NCI-H1048 (cell line): ENCODE measurements around the gene COMMD10.

ENCODE experiments used
- DNase-seq: peaks from one replicate; lab custom pipeline; 2025; lab: John Stamatoyannopoulos, UW

The COMMD10 gene

DNA sequence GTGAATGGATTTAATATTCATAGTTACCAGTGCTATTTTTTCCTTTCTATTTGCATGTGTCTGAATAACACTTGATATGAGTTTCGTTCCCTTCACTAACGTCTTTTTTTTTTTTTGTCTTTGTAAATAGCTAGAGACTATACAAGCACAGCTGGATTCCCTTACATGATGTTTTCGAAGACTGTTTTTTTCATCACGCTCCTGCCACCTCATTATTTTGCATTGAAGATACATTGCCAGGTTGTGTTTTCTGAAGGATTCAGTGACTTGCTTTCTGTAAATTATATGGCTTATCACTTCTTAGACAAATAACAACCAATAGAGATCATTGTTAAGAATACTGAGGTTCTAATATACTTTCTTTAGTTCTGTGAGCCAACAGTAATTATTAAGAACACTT, 207.5 kb downstream of the COMMD10 start:
- no peak for DNase-seq

DNA sequence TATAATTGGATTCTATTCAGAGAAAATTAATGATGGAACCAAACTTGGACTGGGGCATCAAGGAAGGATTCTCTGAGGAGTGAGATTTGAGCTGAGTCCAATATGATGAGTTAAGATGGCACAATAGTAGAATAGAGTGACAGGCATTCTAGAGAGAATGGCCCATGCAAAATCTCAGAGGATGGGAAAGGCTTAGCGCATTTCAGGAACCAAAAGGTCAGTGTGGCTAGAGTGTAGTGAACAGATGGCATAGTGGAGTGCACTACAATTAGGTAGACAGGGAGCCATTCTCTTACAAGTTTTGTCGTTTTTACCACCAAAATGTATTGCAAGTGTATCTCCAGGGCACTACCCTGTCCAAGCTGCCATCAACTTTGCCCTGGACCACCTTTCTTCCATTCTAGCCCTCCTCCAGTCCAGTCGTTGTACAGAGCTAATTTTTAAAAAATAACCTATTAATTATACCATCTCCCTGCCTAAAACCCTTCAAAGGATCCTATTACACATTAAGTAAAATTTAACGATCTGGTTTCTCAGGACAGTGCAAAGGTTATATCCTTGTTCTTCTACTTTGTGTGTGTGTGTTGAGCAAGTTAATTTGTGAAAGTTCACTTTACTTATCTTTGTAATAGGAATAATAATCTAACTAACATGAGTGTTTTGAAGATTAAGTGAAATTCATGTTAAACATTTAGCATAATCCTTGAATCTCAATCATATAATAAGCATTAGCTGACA, 211.7 kb downstream of the COMMD10 start:
- DNase-seq, result no peak

DNA sequence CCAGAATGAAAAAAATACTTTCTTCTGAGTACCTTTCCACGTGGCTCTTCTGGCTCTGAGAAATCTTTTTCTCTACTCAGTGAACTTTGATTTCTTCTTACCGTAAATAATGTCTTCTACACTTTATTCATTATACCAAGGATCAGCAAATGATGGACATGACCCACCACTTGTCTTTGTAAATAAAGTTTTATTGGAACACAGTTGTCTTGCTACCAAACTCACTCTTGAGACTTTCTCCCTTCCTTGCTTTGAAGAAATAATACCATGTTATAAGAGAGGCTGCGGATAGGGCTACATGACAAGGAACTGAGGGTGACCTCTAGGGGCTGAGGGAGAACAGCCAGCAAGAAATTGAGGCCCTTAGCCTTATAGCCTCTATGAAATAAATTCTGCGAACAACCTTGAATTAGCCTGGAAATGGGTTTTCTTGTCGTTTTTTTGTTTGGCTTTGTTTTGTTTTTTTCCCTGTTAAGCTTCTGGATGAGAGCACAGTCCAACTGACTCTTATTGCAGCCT, 212.5 kb downstream of the COMMD10 start:
- no peak for DNase-seq

DNA sequence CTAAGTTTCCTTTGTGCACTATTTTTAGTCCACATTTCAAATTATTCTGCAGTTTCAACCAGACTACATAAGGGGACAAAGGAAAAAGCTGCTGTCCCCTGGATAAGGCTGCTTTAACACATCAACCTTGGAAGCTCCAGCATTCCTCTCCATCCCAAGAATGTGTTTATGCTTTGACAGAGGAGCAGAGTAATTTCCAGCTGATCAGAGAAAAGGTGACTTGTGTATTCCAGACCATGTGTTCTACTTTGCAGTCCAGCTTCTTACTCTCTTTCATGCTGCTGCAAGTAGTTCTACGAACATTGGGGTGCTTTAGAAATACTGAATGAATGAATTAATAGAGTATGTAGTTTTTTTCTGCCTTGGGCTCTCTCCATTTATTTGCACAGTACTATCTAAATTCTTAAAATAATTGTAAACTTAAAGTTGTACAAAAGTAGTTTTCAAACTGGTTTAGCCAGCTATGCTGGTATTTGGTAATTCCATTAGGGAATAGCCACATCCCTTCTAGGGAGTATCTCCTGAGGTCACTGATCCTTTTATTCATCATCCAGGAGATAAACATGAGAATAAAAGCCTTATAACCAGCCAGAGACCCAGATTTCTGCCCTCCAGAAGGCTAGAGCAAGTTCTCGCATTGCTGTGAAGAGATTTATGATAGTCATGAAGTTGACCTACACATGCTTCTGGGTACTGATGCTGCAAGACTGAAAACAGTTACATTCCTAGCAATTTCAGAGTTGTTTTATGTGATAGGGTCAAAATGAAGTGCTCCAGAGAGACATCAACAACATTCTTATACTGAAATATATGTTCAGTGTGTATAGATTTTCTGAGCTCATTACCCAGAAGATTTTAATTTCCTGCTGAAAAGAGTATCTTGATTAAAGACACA, 215.2 kb downstream of the COMMD10 start:
- DNase-seq, result no peak

DNA sequence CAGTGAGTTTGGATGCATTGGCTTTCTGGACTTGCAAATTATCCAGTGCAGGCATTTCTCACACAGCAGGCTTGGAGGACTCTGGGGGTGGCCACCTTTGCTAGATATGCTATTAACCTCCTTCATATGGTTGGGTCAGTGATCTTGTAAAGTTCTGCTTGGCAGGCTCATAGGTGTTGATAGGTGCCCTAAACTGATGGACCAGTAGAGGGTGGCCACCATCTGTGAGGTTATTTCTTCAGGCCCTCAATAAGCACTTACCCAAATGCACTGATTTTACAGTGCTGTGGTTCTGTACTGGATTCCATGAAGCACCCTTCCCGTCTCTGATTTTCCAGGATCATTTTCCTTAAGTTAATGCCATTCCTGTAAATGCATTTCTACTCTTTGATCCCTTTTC, 216.3 kb downstream of the COMMD10 start:
- DNase-seq, result no peak

DNA sequence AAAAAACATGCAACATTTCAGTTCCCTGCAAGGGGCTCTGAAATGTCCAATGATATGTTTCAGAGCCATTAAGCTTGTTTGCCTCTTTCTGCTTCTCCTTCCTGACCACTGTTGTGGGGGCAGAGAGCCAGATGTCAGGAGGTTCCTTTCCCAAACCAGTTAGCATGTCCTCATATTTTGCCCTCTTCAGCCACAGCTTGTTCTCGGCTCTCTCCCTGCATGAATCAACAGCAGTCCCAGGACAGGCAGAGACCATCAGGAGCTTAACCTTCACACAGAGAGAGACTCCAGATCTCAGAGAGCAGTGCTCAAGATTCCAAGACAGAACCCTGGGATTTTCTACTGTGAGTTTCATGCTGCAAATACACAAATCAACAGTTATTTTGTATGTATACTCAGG, 218.5 kb downstream of the COMMD10 start:
- DNase-seq, result no peak

DNA sequence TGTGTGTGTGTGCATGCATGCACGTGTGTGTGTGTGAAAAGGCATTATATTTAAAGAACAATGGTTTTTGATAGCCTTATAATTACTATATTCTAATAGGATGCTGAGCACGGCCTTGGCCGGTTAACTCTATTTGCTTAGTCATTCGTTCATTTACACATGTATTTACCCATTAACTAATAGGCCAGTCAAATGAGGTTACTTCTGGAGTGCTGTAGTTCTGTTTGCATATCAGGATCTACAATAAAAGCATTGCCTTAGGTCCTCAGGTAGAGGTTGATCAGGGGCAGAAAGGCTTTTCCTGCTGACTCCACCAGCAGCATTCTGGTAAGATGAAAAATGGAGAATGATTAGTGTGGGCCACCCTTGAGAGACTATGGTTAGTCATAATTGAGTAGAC, 219.0 kb downstream of the COMMD10 start:
- no peak for DNase-seq

DNA sequence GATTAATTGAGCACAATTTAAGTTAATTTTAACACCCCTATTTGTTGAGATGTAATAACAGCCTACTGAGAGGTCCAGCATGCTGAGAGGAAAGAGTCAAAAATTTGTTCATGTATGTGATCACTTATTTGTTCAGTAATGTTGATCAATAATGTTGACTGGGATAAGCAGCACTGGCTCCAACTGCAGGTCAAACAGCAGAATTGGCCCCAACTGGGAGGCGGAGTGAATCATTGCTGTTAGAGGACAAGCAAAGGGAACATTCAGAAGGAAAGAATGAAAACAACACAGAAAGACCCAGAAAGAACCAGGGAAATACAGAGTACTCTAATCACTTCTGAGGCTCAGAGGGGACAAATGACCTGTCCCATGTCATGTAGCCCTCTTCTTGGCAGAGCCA, 221.1 kb downstream of the COMMD10 start:
- no peak for DNase-seq

DNA sequence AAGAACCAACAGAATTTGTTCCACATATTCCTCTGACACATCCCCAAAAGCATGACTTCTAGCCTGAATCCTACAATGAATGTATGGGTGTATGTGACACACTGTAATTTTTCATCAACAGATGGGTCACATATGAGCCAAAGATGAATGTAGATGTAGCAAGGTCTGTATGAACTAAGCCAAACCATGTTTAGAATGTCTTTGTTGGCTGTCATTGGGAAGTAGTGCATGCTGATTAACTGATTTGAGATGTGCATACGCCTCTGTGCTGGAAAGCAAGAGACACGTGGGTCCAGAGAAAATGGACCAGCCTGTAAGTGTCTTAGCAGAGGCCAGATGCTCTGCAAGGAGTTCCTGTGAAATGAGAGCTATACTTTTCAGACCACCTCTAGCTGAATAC, 222.0 kb downstream of the COMMD10 start:
- DNase-seq, result no peak

DNA sequence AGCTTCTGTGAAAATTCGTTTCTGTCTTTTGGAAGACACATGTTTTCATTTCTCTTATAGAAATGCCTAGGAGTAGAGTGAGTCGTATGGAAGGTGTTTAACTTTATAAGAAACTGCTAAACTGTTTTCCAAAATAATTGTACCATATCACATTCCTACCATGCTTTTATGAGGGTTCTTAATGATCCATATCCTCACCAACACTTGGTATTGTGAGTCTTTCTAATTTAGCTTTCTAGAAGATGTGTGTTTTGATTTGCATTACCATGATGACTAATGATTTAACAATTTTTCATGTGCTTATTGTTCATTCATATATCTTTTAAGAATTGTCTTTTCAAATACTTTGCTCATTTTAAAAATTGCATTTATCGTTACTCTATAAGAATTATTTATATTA, 223.6 kb downstream of the COMMD10 start:
- no peak for DNase-seq

DNA sequence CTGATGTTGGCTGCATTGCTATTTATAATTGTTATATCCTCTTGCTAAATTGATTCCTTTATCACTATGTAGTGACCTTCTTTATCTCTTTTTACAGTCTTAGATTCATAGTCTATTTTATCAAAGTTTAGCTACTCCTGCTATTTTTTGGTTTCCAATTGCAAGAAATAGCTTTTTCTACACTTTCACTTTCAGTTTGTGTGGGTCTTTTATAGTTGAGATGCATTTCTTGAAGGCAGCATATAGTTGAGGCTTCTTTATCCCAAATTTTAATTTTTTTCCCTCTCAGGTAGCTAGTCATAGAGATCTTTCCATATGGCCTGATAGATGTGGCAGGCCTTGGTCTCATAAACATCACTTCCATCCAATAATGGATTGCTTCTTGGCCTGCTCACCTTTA, 228.5 kb downstream of the COMMD10 start:
- DNase-seq, result no peak

DNA sequence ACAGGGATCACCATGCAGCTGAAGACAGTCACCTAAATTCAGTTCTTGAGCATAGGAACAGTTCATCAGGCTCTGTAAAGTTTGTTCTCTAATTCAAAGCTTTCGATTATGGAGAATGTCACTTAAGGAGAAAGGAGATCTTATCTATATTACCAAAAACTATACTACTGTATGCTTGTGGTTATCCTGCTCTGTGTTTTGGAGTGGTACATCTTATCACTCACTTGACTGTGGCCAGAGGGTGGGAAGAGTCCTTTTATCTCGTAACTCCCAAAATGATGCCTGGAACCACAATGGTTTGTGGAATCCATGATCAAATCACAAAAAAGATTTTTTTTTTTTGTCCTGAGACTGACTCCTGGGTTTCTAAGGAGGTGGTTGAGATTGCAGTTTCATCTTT, 230.7 kb downstream of the COMMD10 start:
- DNase-seq, result no peak

DNA sequence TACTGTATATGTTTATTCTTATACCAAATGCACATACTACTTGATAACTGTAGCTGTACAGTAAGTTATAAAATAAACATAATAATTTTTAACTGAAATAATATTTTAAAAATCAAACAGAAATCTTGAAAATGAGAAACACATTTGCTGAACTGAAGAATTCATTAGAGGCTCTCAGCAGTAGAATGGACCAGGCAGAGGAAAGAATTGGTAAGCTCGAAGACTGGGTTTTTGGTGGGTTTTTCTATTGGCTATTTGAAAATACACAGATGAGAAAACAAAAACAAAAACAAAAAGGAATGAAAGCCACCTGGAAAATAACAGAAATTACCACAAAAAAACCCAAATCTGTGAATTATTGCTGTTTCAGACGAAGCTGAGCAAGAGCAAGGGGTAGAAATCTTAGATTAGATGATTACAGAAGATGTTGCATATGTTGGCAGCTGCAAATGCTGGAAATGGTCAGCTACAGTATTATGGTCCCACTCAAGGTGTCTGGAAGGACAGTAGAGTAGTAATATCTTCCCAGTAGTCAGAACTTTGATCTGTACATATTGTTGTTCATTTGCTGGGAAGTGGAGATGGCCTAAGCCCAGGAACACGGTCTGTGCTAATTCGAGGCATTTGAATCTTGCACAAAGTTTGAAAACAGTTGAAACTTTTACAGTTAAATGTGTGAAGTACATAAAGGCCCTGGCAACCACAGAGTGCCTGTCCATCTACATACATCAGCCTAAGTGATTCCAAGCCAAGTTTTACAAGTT, 233.4 kb downstream of the COMMD10 start:
- DNase-seq, result no peak

DNA sequence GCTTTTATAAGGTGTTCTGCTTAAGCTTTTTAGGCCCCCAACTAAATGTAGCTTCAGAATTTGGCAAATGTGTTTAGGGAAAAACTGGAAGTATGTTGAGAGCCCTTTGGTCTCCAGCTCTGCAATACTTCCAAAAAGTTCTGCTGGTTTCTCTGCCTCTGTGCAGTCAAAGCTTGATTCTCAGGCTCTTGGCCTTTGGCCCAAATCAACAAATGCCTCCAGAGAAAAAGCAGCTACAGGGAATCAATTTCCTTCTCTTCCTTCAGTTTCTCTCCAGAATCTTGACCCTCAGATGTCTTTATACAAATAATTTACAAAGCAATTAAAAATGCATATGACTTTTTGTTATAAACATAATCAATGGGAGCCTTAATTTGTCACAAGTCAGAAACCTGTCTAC, 235.7 kb downstream of the COMMD10 start:
- DNase-seq, result no peak

DNA sequence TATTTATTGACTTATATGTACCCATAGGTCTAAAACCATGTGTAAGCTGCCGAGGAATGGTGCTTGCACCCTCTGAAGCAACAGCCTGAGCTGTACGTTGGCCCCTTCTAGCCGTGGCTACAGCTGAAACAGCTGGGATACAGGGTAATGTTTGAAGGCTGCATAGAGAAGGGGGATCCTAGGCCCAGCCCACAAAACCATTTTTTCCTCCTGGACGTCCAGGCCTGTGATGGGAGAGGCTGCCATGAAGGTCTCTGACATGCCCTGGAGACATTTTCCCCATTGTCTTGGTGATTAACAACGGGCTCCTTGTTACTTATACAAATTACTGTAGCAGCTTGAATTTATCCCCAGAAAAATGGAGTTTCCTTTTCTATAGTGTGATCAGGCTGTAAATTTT, 244.7 kb downstream of the COMMD10 start:
- no peak for DNase-seq

DNA sequence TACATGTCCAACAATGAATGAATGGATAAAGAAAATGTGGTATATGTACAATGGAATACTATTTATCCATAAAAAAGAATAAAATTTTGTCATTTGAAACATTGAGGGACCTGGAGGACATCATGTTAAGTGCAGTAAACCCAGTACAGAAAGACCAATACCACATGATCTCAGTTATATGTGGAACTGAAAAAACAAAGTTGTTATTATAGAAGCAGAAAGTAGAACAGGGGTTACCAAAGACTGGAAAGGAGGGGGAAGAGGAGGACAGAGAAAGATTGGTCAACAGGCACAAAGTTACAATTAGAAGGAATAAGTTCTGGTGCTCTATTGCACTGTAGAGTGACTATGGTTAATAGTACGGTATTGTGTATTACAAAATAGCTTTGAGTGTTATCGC, 256.0 kb downstream of the COMMD10 start:
- no peak for DNase-seq
